ENCODE measurements around the gene GPRC5B. TPM values are rescaled to one million over a fixed set of nuclear protein-coding genes. Genes with fewer than 3 reads are reported as not detected.

Gene GPRC5B
- 0.07 TPM in 1 of 2 replicates, not detected in the other for total RNA-seq

- TF ChIP-seq CTCF (IDR thresholded peaks at IDR 0.05), result no peak
- H3K27me3 Mint-ChIP-seq, result peaks cover 38% of the 10 kb centered on the region
- ChIA-PET CTCF (interaction anchor here (6.4 kb wide), 1 partner anchor 328 kb away, joined by 47 read pairs; the partner anchor contains the start of gene VPS35L), POLR2A (interaction anchor here (0.7 to 0.8 kb wide), 2 partner anchors 14 to 166 kb away, joined by 5 to 7 read pairs; no protein-coding TSS in a partner anchor)
- H3K4me1 Mint-ChIP-seq, result peaks cover 31% of the 10 kb centered on the region
- H3K27ac Mint-ChIP-seq, result no peak within 1 kb of the TSS
- H3K9me3 Mint-ChIP-seq, result no peaks in the 10 kb centered on the region
- ATAC-seq (ENCODE audit: low read depth) (peak; percentile 68), DNase-seq (peak; percentile 33)
- peak within 1 kb of the TSS; percentile 82 for H3K4me3 Mint-ChIP-seq
- intact Hi-C loops (cut with micrococcal nuclease), result loop anchor here (2.0 to 5.0 kb wide), 3 partner anchors 166 to 498 kb away; partner anchors contain the start of genes CCP110, GDE1, IQCK and KNOP1
- no peaks in the 10 kb centered on the region for H3K36me3 Mint-ChIP-seq (ENCODE audit: low read depth)
These were observed at the start of gene GPRC5B for GRCh38 chr16:19884611-19885450. Gene GPRC5B (minus strand): TSS chr16:19884848. CDS start chr16:19872845, 12,003 bp downstream.

GRCh38 chr16:19933740-19934139 lies 49.1 kb upstream of the GPRC5B start:
- Mint-ChIP-seq H3K36me3 (ENCODE audit: low read depth) (no peaks in the 10 kb centered on the region), H3K9me3 (peaks cover 7% of the 10 kb centered on the region), H3K4me3 (no peak overlapping the region), H3K27me3 (peaks cover 6% of the 10 kb centered on the region), H3K4me1 (no peaks in the 10 kb centered on the region), H3K27ac (no peak overlapping the region)
- no peak for DNase-seq
- intact Hi-C loops (cut with micrococcal nuclease), result no loop called here
- POLR2A ChIA-PET, result no interaction called here
- no peak for TF ChIP-seq CTCF (IDR thresholded peaks at IDR 0.05)
- ATAC-seq (ENCODE audit: low read depth), result no peak
- CTCF ChIA-PET, result no interaction called here

- Mint-ChIP-seq H3K9me3 (peaks cover 4% of the 10 kb centered on the region), H3K4me3 (no peak overlapping the region), H3K27me3 (no peaks in the 10 kb centered on the region), H3K36me3 (ENCODE audit: low read depth) (no peaks in the 10 kb centered on the region), H3K4me1 (no peaks in the 10 kb centered on the region), H3K27ac (no peak overlapping the region)
- POLR2A ChIA-PET, result no interaction called here
- DNase-seq (no peak), ATAC-seq (ENCODE audit: low read depth) (no peak)
- no peak for TF ChIP-seq CTCF (IDR thresholded peaks at IDR 0.05)
- CTCF ChIA-PET, result no interaction called here
- intact Hi-C loops (cut with micrococcal nuclease), result no loop called here
These were observed 44.4 kb upstream of the GPRC5B start for GRCh38 chr16:19929062-19929511.

GRCh38 chr16:19928432-19928831 lies 43.8 kb upstream of the GPRC5B start:
- no peaks in the 10 kb centered on the region for H3K9me3 Mint-ChIP-seq
- H3K36me3 Mint-ChIP-seq (ENCODE audit: low read depth), result no peaks in the 10 kb centered on the region
- ATAC-seq (ENCODE audit: low read depth), result no peak
- ChIA-PET POLR2A (interaction anchor here (0.6 kb wide), 1 partner anchor 334 kb away, joined by 3 read pairs; no protein-coding TSS in a partner anchor), CTCF (no interaction called here)
- intact Hi-C loops (cut with micrococcal nuclease), result no loop called here
- TF ChIP-seq CTCF (IDR thresholded peaks at IDR 0.05), result no peak
- no peaks in the 10 kb centered on the region for H3K27me3 Mint-ChIP-seq
- no peaks in the 10 kb centered on the region for H3K4me1 Mint-ChIP-seq
- no peak for DNase-seq
- no peak overlapping the region for H3K27ac Mint-ChIP-seq
- no peak overlapping the region for H3K4me3 Mint-ChIP-seq

All from activated B cell treated with CpG ODN at 0.5 μM for 24 hours (primary cell).